IMR-90 (cell line): ENCODE measurements around the gene NOP14. TPM values are rescaled to one million over a fixed set of nuclear protein-coding genes. Genes with fewer than 3 reads are reported as not detected.

Source experiments
- ATAC-seq: fragments of 200-7000 bp; cut with Tn5 transposase; 2 replicates; pipeline ENCODE4 v1.9.1; 2020; ENCODE audit warnings: low read depth, mild to moderate bottlenecking, moderate library complexity
- BruUV-seq: library from RNA; stranded (reverse); fragments of 400-500 nt; replicated peaks from 2 replicates; lab custom pipeline; 2021; lab: Mats Ljungman, UMichigan
- CTCF ChIA-PET: fragments of 300-600 bp; formaldehyde crosslinking; extraction: SDS; loops from one replicate; lab custom pipeline; 2021; ENCODE audit warnings: antibody characterized with exemption; lab: Yijun Ruan, JAX
- POLR2A ChIA-PET: fragments of 300-600 bp; sonication (Branson Sonifier 250); formaldehyde crosslinking; loops from one replicate; lab custom pipeline; 2022; ENCODE audit warnings: antibody characterized with exemption; ENCODE audit not compliant: unreplicated experiment; lab: Charles Lee
- DNase-seq: peaks from one replicate; pipeline ENCODE4 v3.0.0; 2013
- H2AFZ ChIP-seq: replicated peaks from 2 replicates; pipeline ENCODE3; 2013; ENCODE audit warnings: low read length, mild to moderate bottlenecking; ENCODE audit not compliant: poor library complexity
- H2AK5ac ChIP-seq: 2 replicates; pipeline ENCODE4 v1.6.1; 2013; ENCODE audit warnings: low read depth, low read length, inconsistent platforms
- H2AK9ac ChIP-seq: replicated peaks from 2 replicates; pipeline ENCODE3; 2013; ENCODE audit warnings: mild to moderate bottlenecking, low read depth, low read length, moderate library complexity; ENCODE audit not compliant: poor library complexity
- H2BK120ac ChIP-seq: 2 replicates; pipeline ENCODE4 v1.6.1; 2013; ENCODE audit warnings: low read depth, low read length, inconsistent platforms
- H2BK15ac ChIP-seq: 3 replicates; pipeline ENCODE4 v1.6.1; 2013; ENCODE audit warnings: low read depth, low read length, inconsistent platforms
- H2BK20ac ChIP-seq: 2 replicates; pipeline ENCODE4 v1.6.1; 2013; ENCODE audit warnings: low read depth, mild to moderate bottlenecking, inconsistent platforms, low read length, moderate library complexity
- H2BK5ac ChIP-seq: 2 replicates; pipeline ENCODE4 v1.6.1; 2013; ENCODE audit warnings: mild to moderate bottlenecking, low read depth, low read length, inconsistent platforms; ENCODE audit not compliant: poor library complexity, severe bottlenecking
- H3K14ac ChIP-seq: replicated peaks from 2 replicates; pipeline ENCODE4 v1.6.1; 2013; ENCODE audit warnings: low read depth, low read length, inconsistent platforms
- H3K18ac ChIP-seq: 2 replicates; pipeline ENCODE4 v1.6.1; 2013; ENCODE audit warnings: low read depth, low read length, control low read depth
- H3K23ac ChIP-seq: 2 replicates; pipeline ENCODE4 v1.6.1; 2013; ENCODE audit warnings: low read depth, low read length, inconsistent platforms
- H3K27ac ChIP-seq: 2 replicates; pipeline ENCODE4 v1.5.1; 2013; ENCODE audit warnings: mild to moderate bottlenecking, control low read depth, low read length; ENCODE audit not compliant: insufficient read depth
- H3K27me3 ChIP-seq: 2 replicates; pipeline ENCODE4 v1.6.1; 2013; ENCODE audit warnings: low read length; ENCODE audit not compliant: control insufficient read depth, insufficient read depth
- H3K36me3 ChIP-seq: 2 replicates; pipeline ENCODE4 v1.6.1; 2013; ENCODE audit warnings: low read length, mixed read lengths; ENCODE audit not compliant: control insufficient read depth, insufficient read depth
- H3K4ac ChIP-seq: 2 replicates; pipeline ENCODE4 v1.6.1; 2013; ENCODE audit warnings: low read depth, low read length, inconsistent platforms
- H3K4me1 ChIP-seq: 2 replicates; pipeline ENCODE4 v1.6.1; 2013; ENCODE audit warnings: low read length, mixed read lengths; ENCODE audit not compliant: control insufficient read depth, insufficient read depth
- H3K4me2 ChIP-seq: 2 replicates; pipeline ENCODE4 v1.6.1; 2013; ENCODE audit warnings: low read depth, mild to moderate bottlenecking, control low read depth, low read length, moderate library complexity
- H3K4me3 ChIP-seq: 2 replicates; pipeline ENCODE4 v1.5.1; 2013; ENCODE audit warnings: low read depth, mild to moderate bottlenecking, control low read depth, low read length, moderate library complexity; ENCODE audit not compliant: insufficient read depth
- H3K56ac ChIP-seq: 2 replicates; pipeline ENCODE4 v1.6.1; 2013; ENCODE audit warnings: low read length, inconsistent platforms; ENCODE audit not compliant: insufficient read depth; ENCODE audit errors: extremely low read depth
- H3K79me1 ChIP-seq, 2 experiments: 2 replicates each; pipeline ENCODE4 v1.6.1; 2013; ENCODE audit warnings: low read length in 2 of 2, inconsistent platforms in 1 of 2, low read depth in 1 of 2
- H3K9ac ChIP-seq: 2 replicates; pipeline ENCODE4 v1.6.1; 2013; ENCODE audit warnings: low read depth, low read length, control low read depth
- H3K9me1 ChIP-seq: 2 replicates; pipeline ENCODE4 v1.6.1; 2013; ENCODE audit warnings: low read length, inconsistent platforms; ENCODE audit not compliant: insufficient read depth
- H3K9me3 ChIP-seq: 2 replicates; pipeline ENCODE4 v1.6.1; 2013; ENCODE audit warnings: low read length; ENCODE audit not compliant: control insufficient read depth, insufficient read depth
- H4K20me1 ChIP-seq: 2 replicates; pipeline ENCODE4 v1.6.1; 2013; ENCODE audit warnings: low read length, inconsistent platforms; ENCODE audit not compliant: insufficient read depth
- H4K5ac ChIP-seq: 2 replicates; pipeline ENCODE4 v1.6.1; 2013; ENCODE audit warnings: mild to moderate bottlenecking, low read depth, low read length, control low read depth
- H4K8ac ChIP-seq, 2 experiments: 2 replicates each; pipeline ENCODE4 v1.6.1; 2013; ENCODE audit warnings: low read depth in 2 of 2, low read length in 2 of 2, control low read depth in 1 of 2, inconsistent platforms in 1 of 2
- H4K91ac ChIP-seq: 2 replicates; pipeline ENCODE4 v1.6.1; 2013; ENCODE audit warnings: low read depth, low read length, inconsistent platforms; ENCODE audit not compliant: insufficient read depth
- BHLHE40 ChIP-seq: fragments of 150-350 bp; IDR thresholded peaks from 2 replicates; pipeline ENCODE4 v1.6.1; 2016; ENCODE audit warnings: mild to moderate bottlenecking, low read depth, low read length
- CHD1 ChIP-seq: IDR thresholded peaks from 2 replicates; pipeline ENCODE4 v1.6.1; 2012; ENCODE audit warnings: low read depth, low read length, improper control_type of control experiment
- CTCF ChIP-seq: conservative IDR thresholded peaks from 2 replicates; pipeline ENCODE4 v1.5.1; 2012; ENCODE audit warnings: mild to moderate bottlenecking, low read depth, low read length, improper control_type of control experiment
- MAZ ChIP-seq: IDR thresholded peaks from 2 replicates; pipeline ENCODE4 v1.6.1; 2012; ENCODE audit warnings: low read depth, mild to moderate bottlenecking, low read length, improper control_type of control experiment, moderate library complexity, borderline replicate concordance
- NFE2L2 ChIP-seq: fragments of 150-350 bp; IDR thresholded peaks from 2 replicates; pipeline ENCODE4 v1.6.1; 2016; ENCODE audit warnings: low read depth, mild to moderate bottlenecking, low read length
- POLR2A ChIP-seq: IDR thresholded peaks from 2 replicates; pipeline ENCODE4 v1.6.1; 2012; ENCODE audit warnings: mild to moderate bottlenecking, low read depth, low read length
- RCOR1 ChIP-seq: IDR thresholded peaks from 2 replicates; pipeline ENCODE4 v1.6.1; 2012; ENCODE audit warnings: mild to moderate bottlenecking, low read length, improper control_type of control experiment; ENCODE audit not compliant: insufficient replicate concordance
- SMC3 ChIP-seq: fragments of 150-350 bp; IDR thresholded peaks from 2 replicates; pipeline ENCODE4 v1.6.1; 2016; ENCODE audit warnings: low read depth, mild to moderate bottlenecking, antibody characterized with exemption, low read length, moderate library complexity
- USF2 ChIP-seq: fragments of 150-350 bp; IDR thresholded peaks from 2 replicates; pipeline ENCODE4 v1.6.1; 2017; ENCODE audit warnings: mild to moderate bottlenecking, antibody characterized with exemption, low read length, low read depth
- WGBS, 2 experiments: methylation state at CpG; one replicate each; pipeline versions ENCODE4 v1.1.5 to v1.1.7; 2013; ENCODE audit warnings: missing lambda C conversion rate in 2 of 2; ENCODE audit not compliant: insufficient read length in 1 of 2; ENCODE audit errors: extremely low coverage in 2 of 2; 5-methylcytosine and 5-hydroxymethylcytosine counted together
- dilution Hi-C: fragments of 300-500 bp; cut with HindIII; formaldehyde crosslinking; loops from one replicate; pipeline ENCODE4 v1.14.3; 2018; ENCODE audit warnings: low sequenced_read_pairs; ENCODE audit not compliant: unreplicated experiment
- in situ Hi-C: fragments of 300-500 bp; cut with MboI; formaldehyde crosslinking; loops from 3 replicates; pipeline ENCODE4 v1.14.3; 2019; ENCODE audit warnings: low sequenced_read_pairs, inconsistent platforms, mixed read lengths
- intact Hi-C: fragments of 100-400 bp; cut with micrococcal nuclease; formaldehyde crosslinking; loops from 2 replicates; pipeline ENCODE4 v1.10.0; 2022
- polyA plus RNA-seq, 3 experiments: library from polyadenylated mRNA; depleted of rRNA; stranded (reverse); fragments of >200 nt; gene quantifications; 2 replicates each; pipeline ENCODE4 v1.2.3, GENCODE V29; 2012; ENCODE audit warnings: low replicate concordance in 1 of 3
- total RNA-seq: library from RNA; depleted of rRNA; stranded (reverse); fragments of >200 nt; gene quantifications from 2 replicates; pipeline ENCODE4 v1.2.3, GENCODE V29; 2012

NOP14 gene
- total and polyA plus RNA-seq, 2 of the 4 experiments (the other 2 are of a cell fraction), result 10.9 to 12.6 TPM

GRCh38 chr4:2929469-2929868 is 33.7 kb downstream of the NOP14 start:
- CTCF ChIA-PET, result no interaction called here
- no peak overlapping the region for H4K5ac ChIP-seq
- DNase-seq (no peak), ATAC-seq (no peak)
- H3K27ac ChIP-seq, result no peak overlapping the region
- no peak overlapping the region for H3K14ac ChIP-seq
- BruUV-seq, result TSS peak; percentile 89
- no peak overlapping the region for H3K9ac ChIP-seq
- peaks cover 20% of the 10 kb centered on the region; the same call in 1 of the 2 replicates for H4K20me1 ChIP-seq
- peaks cover 9% of the 10 kb centered on the region for H3K4me1 ChIP-seq
- H3K36me3 ChIP-seq, result peaks cover 74% of the 10 kb centered on the region
- TF ChIP-seq BHLHE40 (no peak), CTCF (no peak), MAZ (no peak), USF2 (no peak), SMC3 (no peak), RCOR1 (no peak), NFE2L2 (no peak), CHD1 (no peak), POLR2A (no peak)
- H3K79me1 ChIP-seq, result peaks cover 7 to 57% of the 10 kb centered on the region in 2 experiments; a peak in 3 of 4 replicates
- no peak overlapping the region for H2BK20ac ChIP-seq
- no peak overlapping the region for H4K91ac ChIP-seq
- no peak overlapping the region for H3K4me2 ChIP-seq
- no peak overlapping the region for H2BK15ac ChIP-seq
- H3K4ac ChIP-seq, result no peak overlapping the region
- no peak overlapping the region for H3K4me3 ChIP-seq
- no peak overlapping the region for H3K18ac ChIP-seq
- no peaks in the 10 kb centered on the region for H3K9me3 ChIP-seq
- no peak overlapping the region for H2AK5ac ChIP-seq
- no peak overlapping the region for H3K56ac ChIP-seq
- H2BK5ac ChIP-seq, result no peak overlapping the region
- in situ Hi-C loops (no loop called here), intact Hi-C loops (no loop called here), dilution Hi-C loops (no loop called here)
- no peak overlapping the region for H4K8ac ChIP-seq
- H2BK120ac ChIP-seq, result no peak overlapping the region
- no peak overlapping the region for H2AK9ac ChIP-seq
- H3K9me1 ChIP-seq, result peaks cover 5% of the 10 kb centered on the region; the same call in 1 of the 2 replicates
- H3K27me3 ChIP-seq, result no peaks in the 10 kb centered on the region
- POLR2A ChIA-PET, result no interaction called here
- H3K23ac ChIP-seq, result no peak overlapping the region
- 92% methylated on average over 2 of the region's 16 CpGs; no CpG with 5 or more reads in 1 of the 2 experiments for whole genome bisulfite sequencing, 2 experiments
- H2AFZ ChIP-seq, result no peak overlapping the region
